ENCODE results near the gene VARS1. TPM values are rescaled to one million over a fixed set of nuclear protein-coding genes. Genes with fewer than 3 reads are reported as not detected.

Gene VARS1
- total RNA-seq, 2 experiments from 2014 or later: 51.2 to 137 TPM

GRCh38 chr6:31763619-31763940 lies 32.0 kb downstream of the VARS1 start:
- H4K20me1 ChIP-seq (ENCODE audit: insufficient read depth, low read length): no peaks in the 10 kb centered on the region
- CTCF ChIA-PET (ENCODE audit: unreplicated experiment): no interaction called here
- H3K4me2 ChIP-seq (ENCODE audit: low read length): no peak overlapping the region
- intact Hi-C loops (cut with micrococcal nuclease; ENCODE audit: unreplicated experiment): no loop called here
- H3K4me3 ChIP-seq (ENCODE audit: low read depth, low read length, poor library complexity, severe bottlenecking): no peak overlapping the region
- no peaks in the 10 kb centered on the region for H3K9me2 ChIP-seq (ENCODE audit: insufficient read depth, low read length)
- H3K27ac ChIP-seq (ENCODE audit: low read depth, low read length, poor library complexity, severe bottlenecking): no peak overlapping the region
- DNase-seq (ENCODE audit: low spot score): no peak
- no peak overlapping the region for H2AFZ ChIP-seq (ENCODE audit: low read length)
- no peaks in the 10 kb centered on the region for H3K79me2 ChIP-seq (ENCODE audit: insufficient read depth, low read depth, low read length)
- no peaks in the 10 kb centered on the region for H3K9me3 ChIP-seq (ENCODE audit: low read length)
- POLR2A ChIA-PET: no interaction called here
- TF ChIP-seq CTCF (conservative IDR thresholded peaks at IDR 0.05; ENCODE audit: low read length): no peak
- no peak for TF ChIP-seq EZH2phosphoT487 (IDR thresholded peaks at IDR 0.05; ENCODE audit: borderline replicate concordance, low read depth, low read length)
- peaks cover 72% of the 10 kb centered on the region for H3K36me3 ChIP-seq (ENCODE audit: insufficient read depth, low read length)
- no TSS peak for BruUV-seq (replicated peaks)
- no peaks in the 10 kb centered on the region for H3K4me1 ChIP-seq (ENCODE audit: insufficient read depth, low read length, poor library complexity, severe bottlenecking)

DNA sequence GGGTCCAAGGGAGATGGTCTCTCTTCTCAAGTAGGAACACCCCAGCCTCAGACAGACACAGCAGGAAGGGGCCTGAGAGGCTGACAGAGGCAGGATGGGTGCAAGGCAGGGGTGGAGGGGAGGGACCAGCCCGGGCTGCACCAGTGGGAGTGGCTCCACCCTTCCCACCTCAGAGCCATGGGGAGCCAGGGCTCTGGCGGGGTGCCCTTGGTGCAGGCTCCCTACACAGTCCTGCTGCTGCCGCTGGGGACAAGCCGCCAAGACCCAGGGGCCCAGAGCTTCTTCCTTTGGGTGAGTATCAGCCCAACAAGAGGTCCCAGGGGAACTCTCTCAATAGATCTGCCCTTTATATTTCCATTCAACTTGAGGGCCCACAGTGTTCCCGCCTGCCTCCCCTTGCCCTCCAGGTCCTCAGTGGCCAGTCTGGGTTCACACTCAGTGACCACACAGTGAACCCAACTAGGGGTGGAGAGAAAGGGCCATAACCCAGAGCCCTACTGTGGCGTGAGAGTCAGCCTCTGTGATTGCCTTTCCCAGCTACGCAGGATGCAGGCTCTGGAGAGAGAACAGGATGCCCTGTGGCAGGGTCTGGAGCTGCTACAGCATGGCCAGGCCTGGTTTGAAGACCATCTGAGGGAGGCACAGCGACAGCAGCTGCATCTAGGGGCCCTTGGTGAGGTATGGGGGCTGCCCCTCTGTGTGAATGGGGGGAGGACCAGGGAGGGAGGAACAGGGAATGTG lies 32.5 kb downstream of the VARS1 start:
- no peak for DNase-seq (ENCODE audit: low spot score)
- BruUV-seq (replicated peaks): no TSS peak
- CTCF ChIA-PET (ENCODE audit: unreplicated experiment): no interaction called here
- Histone ChIP-seq H2AFZ (ENCODE audit: low read length) (no peak overlapping the region), H3K4me1 (ENCODE audit: insufficient read depth, low read length, poor library complexity, severe bottlenecking) (no peaks in the 10 kb centered on the region), H3K4me3 (ENCODE audit: low read depth, low read length, poor library complexity, severe bottlenecking) (no peak overlapping the region), H3K79me2 (ENCODE audit: insufficient read depth, low read depth, low read length) (no peaks in the 10 kb centered on the region), H3K36me3 (ENCODE audit: insufficient read depth, low read length) (peaks cover 77% of the 10 kb centered on the region), H3K4me2 (ENCODE audit: low read length) (no peak overlapping the region), H3K9me2 (ENCODE audit: insufficient read depth, low read length) (no peaks in the 10 kb centered on the region), H3K9me3 (ENCODE audit: low read length) (no peaks in the 10 kb centered on the region), H4K20me1 (ENCODE audit: insufficient read depth, low read length) (no peaks in the 10 kb centered on the region), H3K27ac (ENCODE audit: low read depth, low read length, poor library complexity, severe bottlenecking) (no peak overlapping the region)
- no peak for TF ChIP-seq CTCF (conservative IDR thresholded peaks at IDR 0.05; ENCODE audit: low read length)
- TF ChIP-seq EZH2phosphoT487 (IDR thresholded peaks at IDR 0.05; ENCODE audit: borderline replicate concordance, low read depth, low read length): no peak
- POLR2A ChIA-PET: no interaction called here
- intact Hi-C loops (cut with micrococcal nuclease; ENCODE audit: unreplicated experiment): no loop called here

GRCh38 chr6:31762356-31762755 lies 33.2 kb downstream of the VARS1 start, which contains the start of gene SAPCD1:
SAPCD1 (plus strand) TSS chr6:31762656; CDS start chr6:31763055, 399 bp downstream.
- no peak for DNase-seq (ENCODE audit: low spot score)
- TF ChIP-seq EZH2phosphoT487 (IDR thresholded peaks at IDR 0.05; ENCODE audit: borderline replicate concordance, low read depth, low read length) (no peak), CTCF (conservative IDR thresholded peaks at IDR 0.05; ENCODE audit: low read length) (no peak)
- no peaks in the 10 kb centered on the region for H3K9me3 ChIP-seq (ENCODE audit: low read length)
- TSS peak; percentile 37 for BruUV-seq (replicated peaks)
- no peak within 1 kb of the TSS for H3K27ac ChIP-seq (ENCODE audit: low read depth, low read length, poor library complexity, severe bottlenecking)
- ChIA-PET CTCF (ENCODE audit: unreplicated experiment) (no interaction called here), POLR2A (no interaction called here)
- intact Hi-C loops (cut with micrococcal nuclease; ENCODE audit: unreplicated experiment): no loop called here
- no peaks in the 10 kb centered on the region for H3K79me2 ChIP-seq (ENCODE audit: insufficient read depth, low read depth, low read length)
- H2AFZ ChIP-seq (ENCODE audit: low read length): no peak within 1 kb of the TSS
- H3K36me3 ChIP-seq (ENCODE audit: insufficient read depth, low read length): peaks cover 76% of the 10 kb centered on the region
- no peak within 1 kb of the TSS for H3K4me3 ChIP-seq (ENCODE audit: low read depth, low read length, poor library complexity, severe bottlenecking)
- no peaks in the 10 kb centered on the region for H3K4me1 ChIP-seq (ENCODE audit: insufficient read depth, low read length, poor library complexity, severe bottlenecking)
- H4K20me1 ChIP-seq (ENCODE audit: insufficient read depth, low read length): no peaks in the 10 kb centered on the region
- no peaks in the 10 kb centered on the region for H3K9me2 ChIP-seq (ENCODE audit: insufficient read depth, low read length)
- H3K4me2 ChIP-seq (ENCODE audit: low read length): no peak within 1 kb of the TSS

Measured in OCI-LY7 (cell line).